GM12875 (cell line): ENCODE data around the gene TIGD3.

Source experiments
- H3K4me3 ChIP-seq: one replicate; pipeline ENCODE4 v1.5.1; 2011; ENCODE audit warnings: low read depth, low read length, control low read depth
- TF ChIP-seq, protein P1 (sequence below): IDR thresholded peaks from 2 replicates; pipeline ENCODE4 v1.5.1; 2011; ENCODE audit warnings: low read depth, mild to moderate bottlenecking, control low read depth, inconsistent platforms, low read length, moderate library complexity, borderline replicate concordance; ENCODE audit not compliant: insufficient read depth

Gene TIGD3

DNA sequence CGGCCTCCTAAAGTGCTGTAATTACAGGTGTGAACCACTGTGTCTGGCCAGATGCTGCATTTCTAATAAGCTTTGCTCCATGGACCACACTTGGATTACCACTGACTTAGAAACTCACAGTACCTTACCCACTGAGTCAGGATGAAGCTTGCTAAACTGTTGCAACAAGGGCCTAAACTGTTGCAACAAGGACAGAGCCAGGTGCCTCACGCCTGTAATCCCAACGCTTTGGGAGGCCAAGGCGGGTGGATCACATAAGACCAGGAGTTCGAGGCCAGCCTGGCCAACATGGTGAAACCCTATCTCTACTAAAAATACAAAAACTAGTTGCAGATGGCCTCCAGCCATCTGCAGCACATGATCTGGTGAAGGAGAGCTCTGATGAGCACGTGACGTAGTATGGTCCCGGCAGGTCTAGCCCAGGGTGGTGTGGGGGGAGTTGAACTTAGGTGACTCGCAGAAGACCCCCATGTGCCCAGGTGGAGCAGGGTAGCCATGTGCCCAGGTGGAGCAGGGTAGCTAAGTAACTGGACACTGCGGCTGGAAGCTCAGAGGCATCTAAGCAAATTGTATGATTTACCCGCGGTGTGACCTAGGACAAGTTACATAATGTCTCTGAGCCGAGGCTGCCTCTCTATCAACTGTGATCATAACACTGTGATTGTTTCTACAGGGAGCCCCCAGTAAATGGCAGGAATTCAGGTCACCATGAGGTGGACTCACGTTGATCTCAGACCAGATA is 19.5 kb downstream of the TIGD3 start:
- no peak overlapping the region for H3K4me3 ChIP-seq
- TF ChIP-seq, protein P1, sequence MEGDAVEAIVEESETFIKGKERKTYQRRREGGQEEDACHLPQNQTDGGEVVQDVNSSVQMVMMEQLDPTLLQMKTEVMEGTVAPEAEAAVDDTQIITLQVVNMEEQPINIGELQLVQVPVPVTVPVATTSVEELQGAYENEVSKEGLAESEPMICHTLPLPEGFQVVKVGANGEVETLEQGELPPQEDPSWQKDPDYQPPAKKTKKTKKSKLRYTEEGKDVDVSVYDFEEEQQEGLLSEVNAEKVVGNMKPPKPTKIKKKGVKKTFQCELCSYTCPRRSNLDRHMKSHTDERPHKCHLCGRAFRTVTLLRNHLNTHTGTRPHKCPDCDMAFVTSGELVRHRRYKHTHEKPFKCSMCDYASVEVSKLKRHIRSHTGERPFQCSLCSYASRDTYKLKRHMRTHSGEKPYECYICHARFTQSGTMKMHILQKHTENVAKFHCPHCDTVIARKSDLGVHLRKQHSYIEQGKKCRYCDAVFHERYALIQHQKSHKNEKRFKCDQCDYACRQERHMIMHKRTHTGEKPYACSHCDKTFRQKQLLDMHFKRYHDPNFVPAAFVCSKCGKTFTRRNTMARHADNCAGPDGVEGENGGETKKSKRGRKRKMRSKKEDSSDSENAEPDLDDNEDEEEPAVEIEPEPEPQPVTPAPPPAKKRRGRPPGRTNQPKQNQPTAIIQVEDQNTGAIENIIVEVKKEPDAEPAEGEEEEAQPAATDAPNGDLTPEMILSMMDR, result no peak

DNA sequence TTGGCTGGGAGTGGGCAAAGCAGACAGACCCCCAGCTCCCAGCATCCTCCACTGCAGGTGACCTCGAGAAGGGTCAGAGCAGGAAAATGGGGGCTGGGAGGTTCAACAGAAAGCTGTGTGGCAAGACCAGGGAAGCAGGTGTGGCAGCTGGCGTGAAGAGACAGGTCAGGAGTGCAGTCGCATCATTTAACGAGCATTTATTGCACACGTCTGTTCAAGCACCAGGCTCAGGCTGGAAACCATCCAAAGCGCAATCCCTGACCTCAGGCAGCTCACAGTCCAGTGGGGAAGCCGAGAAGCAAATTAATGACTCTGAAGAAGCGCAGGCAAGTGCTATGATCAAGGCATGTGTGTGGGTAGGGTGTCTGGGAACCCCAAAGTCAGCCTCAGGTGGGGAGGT is 20.5 kb downstream of the TIGD3 start:
- H3K4me3 ChIP-seq, result no peak overlapping the region
- TF ChIP-seq, protein P1, result no peak

DNA sequence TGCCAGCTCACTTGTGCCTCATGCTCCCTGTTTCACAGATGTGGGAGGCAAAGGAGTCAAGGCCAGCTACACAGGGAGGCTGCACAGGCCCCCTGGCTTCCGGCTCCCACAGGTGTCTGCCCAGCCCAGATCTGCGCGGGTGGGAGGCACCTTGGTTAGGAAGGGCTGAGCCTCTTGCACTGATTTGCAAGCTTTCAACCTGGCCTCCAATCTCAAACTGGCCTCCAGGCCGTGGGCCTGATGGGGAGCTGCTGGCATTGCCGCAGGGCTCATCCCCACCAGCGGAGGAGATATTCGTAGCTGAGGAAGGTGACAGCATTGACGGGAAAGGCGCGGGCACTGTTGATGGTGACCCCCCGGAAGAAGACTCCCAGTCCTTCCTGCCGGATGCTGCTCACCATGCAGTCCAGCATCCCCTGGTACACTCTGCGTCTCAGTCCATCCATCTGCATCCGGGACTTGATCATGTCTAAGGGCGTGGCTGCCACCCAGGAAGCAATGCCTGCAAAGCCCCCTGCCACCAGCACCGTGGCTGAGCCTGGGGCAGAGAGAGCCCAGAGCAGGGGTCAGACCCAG is 21.7 kb downstream of the TIGD3 start:
- no peak overlapping the region for H3K4me3 ChIP-seq
- TF ChIP-seq, protein P1, result no peak

DNA sequence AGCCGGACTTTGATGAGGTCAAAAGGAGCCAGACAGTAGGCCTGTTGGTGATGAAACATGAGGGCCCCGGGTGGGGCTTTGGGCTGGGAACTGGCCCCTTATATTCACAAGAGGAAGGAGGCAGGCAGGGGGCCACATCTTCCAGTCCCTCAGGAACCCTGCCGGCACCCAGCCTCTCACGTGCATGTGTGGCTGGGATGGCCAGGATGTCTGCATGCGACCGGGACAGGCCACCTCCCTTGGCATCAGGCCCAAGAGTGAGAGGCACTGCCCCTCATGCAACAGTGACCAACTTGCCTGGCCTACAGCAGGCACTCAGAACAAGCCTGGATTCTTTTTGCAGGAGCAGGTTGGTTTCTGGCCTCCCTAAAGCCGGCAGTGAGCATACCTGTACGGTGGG is 22.5 kb downstream of the TIGD3 start:
- no peak overlapping the region for H3K4me3 ChIP-seq
- TF ChIP-seq, protein P1, result no peak

DNA sequence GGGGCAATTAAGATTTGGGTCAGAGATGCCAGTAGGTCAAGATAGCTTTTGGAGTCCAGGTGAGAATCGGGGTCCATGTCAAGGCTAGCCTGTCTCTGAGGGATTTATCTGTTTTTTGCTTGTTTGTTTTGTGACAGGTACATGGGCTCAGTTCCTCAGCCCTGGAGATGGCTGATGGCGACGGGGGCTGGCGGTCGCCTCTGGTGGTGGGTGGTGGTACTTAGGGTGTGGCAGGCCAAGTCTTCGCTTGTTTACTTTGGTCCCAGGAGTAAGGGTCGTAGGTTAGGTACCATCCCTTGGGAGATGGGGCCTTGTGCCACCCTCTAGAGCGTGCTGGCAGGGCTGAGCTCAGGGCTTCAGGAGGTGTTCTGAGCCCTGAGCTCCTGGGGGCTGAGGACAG is 23.2 kb downstream of the TIGD3 start:
- H3K4me3 ChIP-seq, result no peak overlapping the region
- TF ChIP-seq, protein P1, result peak; percentile 44; the same call in 1 of the 2 replicates

DNA sequence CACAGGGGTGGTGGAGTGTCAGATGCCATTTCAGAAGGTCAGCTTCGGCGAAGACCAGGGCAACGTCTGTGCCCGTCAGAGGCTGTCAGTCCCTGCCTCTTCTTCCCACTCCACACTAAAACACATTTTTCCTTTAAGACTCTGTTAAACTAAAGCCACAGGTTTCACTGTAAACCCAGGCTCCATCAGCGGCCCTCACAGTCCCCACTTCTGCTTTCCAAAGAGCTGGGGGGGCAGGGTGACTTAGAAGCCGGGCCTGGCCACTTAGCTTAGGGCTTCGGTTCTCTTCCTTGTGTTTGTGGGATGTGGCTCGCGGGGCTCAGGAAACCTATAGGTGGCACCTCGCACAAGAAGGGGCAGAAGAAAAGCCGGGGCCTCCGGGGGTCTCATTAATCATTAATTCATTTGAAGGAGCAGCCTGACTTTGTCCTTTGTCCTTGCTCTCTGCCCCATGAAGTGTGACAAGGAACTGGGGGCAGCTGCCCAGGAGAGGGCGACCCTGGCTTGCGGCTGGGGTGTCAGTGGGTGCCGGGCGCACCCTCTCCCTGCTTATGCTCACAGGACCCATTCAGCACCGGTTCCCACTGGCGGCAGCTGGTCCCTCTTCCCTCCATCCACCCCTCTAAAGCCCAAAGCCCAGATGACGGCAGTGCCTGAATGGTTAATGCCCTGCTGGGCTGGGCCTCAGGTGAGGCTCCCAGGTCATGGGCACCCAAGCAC is 23.8 kb downstream of the TIGD3 start:
- TF ChIP-seq, protein P1, result no peak
- H3K4me3 ChIP-seq, result no peak overlapping the region
